PC-3 (cell line): ENCODE results near the gene SLC35A5. TPM values are rescaled to one million over a fixed set of nuclear protein-coding genes. Genes with fewer than 3 reads are reported as not detected.
A peak's percentile ranks its signal among the peaks of the same experiment; 100 is the strongest.

Source experiments
- ATAC-seq: fragments of 200-7000 bp; cut with Tn5 transposase; 2 replicates; pipeline ENCODE4 v1.9.1; 2020; ENCODE audit warnings: mild to moderate bottlenecking, moderate library complexity
- BruUV-seq: library from RNA; stranded (reverse); fragments of 400-500 nt; replicated peaks from 2 replicates; lab custom pipeline; 2021; lab: Mats Ljungman, UMichigan
- CTCF ChIA-PET: fragments of 300-600 bp; sonication (Branson Sonifier 250); formaldehyde crosslinking; loops from one replicate; lab custom pipeline; 2022; ENCODE audit warnings: antibody characterized with exemption; lab: Charles Lee
- POLR2A ChIA-PET: fragments of 300-600 bp; sonication (Branson Sonifier 250); formaldehyde crosslinking; loops from one replicate; lab custom pipeline; 2022; ENCODE audit warnings: antibody characterized with exemption; ENCODE audit not compliant: unreplicated experiment; lab: Charles Lee
- DNase-seq: peaks from one replicate; pipeline ENCODE4 v3.0.0-alpha.2; 2015
- H2AFZ ChIP-seq: fragments of 300-600 bp; sonication (generic); 2 replicates; pipeline ENCODE4 v1.6.0; 2016; ENCODE audit warnings: antibody characterized with exemption, low read length
- H3F3A ChIP-seq: fragments of 300-600 bp; sonication (generic); one replicate; pipeline ENCODE4 v1.6.0; 2017; ENCODE audit warnings: antibody characterized with exemption, low read length, control low read depth, mild to moderate bottlenecking; ENCODE audit not compliant: unreplicated experiment
- H3K27ac ChIP-seq: fragments of 300-600 bp; sonication (generic); 2 replicates; pipeline ENCODE4 v1.5.1; 2016; ENCODE audit warnings: mild to moderate bottlenecking, low read length
- H3K27me3 ChIP-seq: fragments of 300-600 bp; sonication (generic); 2 replicates; pipeline ENCODE4 v1.6.1; 2016; ENCODE audit warnings: low read length, mixed read lengths
- H3K36me3 ChIP-seq: fragments of 300-600 bp; sonication (generic); 2 replicates; pipeline ENCODE4 v1.6.1; 2016; ENCODE audit warnings: low read depth, mixed run types, low read length, mixed read lengths
- H3K4me1 ChIP-seq: fragments of 300-600 bp; sonication (generic); 2 replicates; pipeline ENCODE4 v1.5.1; 2016; ENCODE audit warnings: low read length; ENCODE audit not compliant: insufficient read depth
- H3K4me2 ChIP-seq: fragments of 300-600 bp; sonication (generic); 2 replicates; pipeline ENCODE4 v1.6.0; 2016; ENCODE audit warnings: low read length
- H3K4me3 ChIP-seq: fragments of 300-600 bp; sonication (generic); 2 replicates; pipeline ENCODE4 v1.5.1; 2016; ENCODE audit warnings: mild to moderate bottlenecking, low read length, mixed read lengths
- H3K79me2 ChIP-seq: fragments of 300-600 bp; sonication (generic); 2 replicates; pipeline ENCODE4 v1.6.1; 2017; ENCODE audit warnings: low read length, mixed read lengths
- H3K9ac ChIP-seq: fragments of 300-600 bp; sonication (generic); 2 replicates; pipeline ENCODE4 v1.6.0; 2016; ENCODE audit warnings: mild to moderate bottlenecking, low read length
- H3K9me2 ChIP-seq: fragments of 300-600 bp; sonication (generic); replicated peaks from 2 replicates; pipeline ENCODE4 v1.6.1; 2016; ENCODE audit warnings: mixed run types, low read length, mixed read lengths
- H3K9me3 ChIP-seq: fragments of 300-600 bp; sonication (generic); 2 replicates; pipeline ENCODE4 v1.6.1; 2016; ENCODE audit warnings: low read length, mixed read lengths
- H4K20me1 ChIP-seq: fragments of 300-600 bp; sonication (generic); 2 replicates; pipeline ENCODE4 v1.6.1; 2016; ENCODE audit warnings: low read length, mixed read lengths
- CTCF ChIP-seq: fragments of 300-600 bp; sonication (generic); conservative IDR thresholded peaks from 2 replicates; pipeline ENCODE4 v1.5.1; 2017; ENCODE audit warnings: antibody characterized with exemption, low read depth, mild to moderate bottlenecking, low read length
- EZH2 ChIP-seq: fragments of 300-600 bp; sonication (generic); IDR thresholded peaks from one replicate; pipeline ENCODE4 v1.6.1; 2017; ENCODE audit warnings: antibody characterized with exemption, mild to moderate bottlenecking, low read length; ENCODE audit not compliant: unreplicated experiment
- EZH2phosphoT487 ChIP-seq: fragments of 300-600 bp; sonication (generic); IDR thresholded peaks from 2 replicates; pipeline ENCODE4 v1.6.1; 2018; ENCODE audit warnings: mild to moderate bottlenecking, antibody characterized with exemption, low read length, borderline replicate concordance
- intact Hi-C: fragments of 100-400 bp; cut with micrococcal nuclease; formaldehyde crosslinking; loops from 2 replicates; pipeline ENCODE4 v1.9.0; 2023
- total RNA-seq: library from RNA; depleted of rRNA; stranded (reverse); fragments of >200 nt; gene quantifications from 2 replicates; pipeline ENCODE4 v1.2.3, GENCODE V29; 2014

The SLC35A5 gene
- total RNA-seq, 1 experiment from 2014 or later = 17.7 TPM

GRCh38 chr3:112604536-112604935 is 42.7 kb downstream of the SLC35A5 start:
- CTCF ChIA-PET = no interaction called here
- no peak overlapping the region for H3K4me3 ChIP-seq
- H3K9me3 ChIP-seq = no peaks in the 10 kb centered on the region
- no peaks in the 10 kb centered on the region for H3F3A ChIP-seq
- H3K4me1 ChIP-seq = peaks cover 19% of the 10 kb centered on the region
- no peaks in the 10 kb centered on the region for H3K27me3 ChIP-seq
- ATAC-seq (peak; percentile 86), DNase-seq (peak; percentile 73)
- no peaks in the 10 kb centered on the region for H4K20me1 ChIP-seq
- BruUV-seq = no TSS peak
- no peaks in the 10 kb centered on the region for H3K36me3 ChIP-seq
- POLR2A ChIA-PET = no interaction called here
- peak overlapping the region; percentile 68 for H3K4me2 ChIP-seq
- H3K9me2 ChIP-seq = no peaks in the 10 kb centered on the region
- TF ChIP-seq EZH2 (no peak), EZH2phosphoT487 (no peak), CTCF (no peak)
- intact Hi-C loops = loop anchor here (2.0 kb wide), 1 partner anchor 18 kb away; no protein-coding TSS in a partner anchor
- H3K27ac ChIP-seq = peak overlapping the region; percentile 32; the same call in 1 of the 2 replicates
- H3K9ac ChIP-seq = no peak overlapping the region
- no peak overlapping the region for H2AFZ ChIP-seq
- no peaks in the 10 kb centered on the region for H3K79me2 ChIP-seq

- DNase-seq (peak; percentile 35), ATAC-seq (no peak; the same call in 1 of the 2 replicates)
- no peaks in the 10 kb centered on the region for H3K27me3 ChIP-seq
- H3K4me2 ChIP-seq = no peak overlapping the region
- ChIA-PET POLR2A (no interaction called here), CTCF (no interaction called here)
- H3K4me1 ChIP-seq = peaks cover 19% of the 10 kb centered on the region
- H3K36me3 ChIP-seq = no peaks in the 10 kb centered on the region
- H2AFZ ChIP-seq = no peak overlapping the region
- TF ChIP-seq EZH2phosphoT487 (no peak), CTCF (no peak), EZH2 (no peak)
- no peaks in the 10 kb centered on the region for H4K20me1 ChIP-seq
- no peaks in the 10 kb centered on the region for H3K9me3 ChIP-seq
- no peak overlapping the region for H3K4me3 ChIP-seq
- H3K27ac ChIP-seq = no peak overlapping the region
- H3K9me2 ChIP-seq = no peaks in the 10 kb centered on the region
- H3K9ac ChIP-seq = no peak overlapping the region
- H3K79me2 ChIP-seq = no peaks in the 10 kb centered on the region
- intact Hi-C loops = loop anchor here (2.0 kb wide), 1 partner anchor 18 kb away; no protein-coding TSS in a partner anchor
- H3F3A ChIP-seq = no peaks in the 10 kb centered on the region
- no TSS peak for BruUV-seq
These were observed 43.4 kb downstream of the SLC35A5 start for GRCh38 chr3:112605285-112605684.

GRCh38 chr3:112606098-112606497 is 44.3 kb downstream of the SLC35A5 start:
- H3K9me2 ChIP-seq = no peaks in the 10 kb centered on the region
- no peaks in the 10 kb centered on the region for H3K36me3 ChIP-seq
- H3K27ac ChIP-seq = no peak overlapping the region
- H4K20me1 ChIP-seq = no peaks in the 10 kb centered on the region
- DNase-seq (no peak), ATAC-seq (no peak)
- H3K9me3 ChIP-seq = no peaks in the 10 kb centered on the region
- CTCF ChIA-PET = no interaction called here
- H3K4me3 ChIP-seq = no peak overlapping the region
- no peak overlapping the region for H2AFZ ChIP-seq
- POLR2A ChIA-PET = no interaction called here
- TF ChIP-seq EZH2 (no peak), EZH2phosphoT487 (no peak), CTCF (no peak)
- H3F3A ChIP-seq = no peaks in the 10 kb centered on the region
- H3K9ac ChIP-seq = no peak overlapping the region
- no peak overlapping the region for H3K4me2 ChIP-seq
- intact Hi-C loops = no loop called here
- no peaks in the 10 kb centered on the region for H3K27me3 ChIP-seq
- H3K79me2 ChIP-seq = no peaks in the 10 kb centered on the region
- peaks cover 19% of the 10 kb centered on the region for H3K4me1 ChIP-seq
- BruUV-seq = no TSS peak
